SK-N-SH treated with all-trans-retinoic acid at 6 μM for 48 hours (cell line): ENCODE measurements around the gene DDIT4L.

Experiments used
- ATAC-seq: fragments of 200-7000 bp; cut with Tn5 transposase; 3 replicates; pipeline ENCODE4 v1.9.1; 2020; ENCODE audit warnings: mild to moderate bottlenecking, moderate library complexity
- BACH2 ChIP-seq: fragments of 250-450 bp; sonication (Bioruptor Pico); IDR thresholded peaks from 2 replicates; pipeline ENCODE4 v1.9.0; 2021; ENCODE audit warnings: mild to moderate bottlenecking, borderline replicate concordance
- CREB5 ChIP-seq: fragments of 250-450 bp; sonication (Bioruptor Pico); IDR thresholded peaks from 2 replicates; pipeline ENCODE4 v1.5.1; 2020; ENCODE audit warnings: low read depth, mild to moderate bottlenecking, moderate library complexity
- CSDC2 ChIP-seq: fragments of 250-450 bp; sonication (Bioruptor Pico); IDR thresholded peaks from 2 replicates; pipeline ENCODE4 v1.5.0; 2020; ENCODE audit warnings: mild to moderate bottlenecking, moderate library complexity
- CSRNP3 ChIP-seq: fragments of 250-450 bp; sonication (Bioruptor Pico); IDR thresholded peaks from 2 replicates; pipeline ENCODE4 v1.5.1; 2021; ENCODE audit warnings: mild to moderate bottlenecking, moderate library complexity
- ESRRG ChIP-seq: fragments of 250-450 bp; sonication (Bioruptor Pico); IDR thresholded peaks from 2 replicates; pipeline ENCODE4 v1.6.1; 2021; ENCODE audit warnings: mild to moderate bottlenecking
- GLIS3 ChIP-seq: fragments of 250-450 bp; sonication (Bioruptor Pico); IDR thresholded peaks from 2 replicates; pipeline ENCODE4 v1.5.0; 2020; ENCODE audit warnings: mild to moderate bottlenecking, moderate library complexity
- ISL1 ChIP-seq: fragments of 250-450 bp; sonication (Bioruptor Pico); IDR thresholded peaks from 2 replicates; pipeline ENCODE4 v2.1.2; 2022; ENCODE audit warnings: mild to moderate bottlenecking, moderate library complexity
- OSR1 ChIP-seq: fragments of 250-450 bp; sonication (Bioruptor Pico); IDR thresholded peaks from 2 replicates; pipeline ENCODE4 v1.8.0; 2022; ENCODE audit warnings: moderate library complexity, mild to moderate bottlenecking, inconsistent platforms
- PATZ1 ChIP-seq: fragments of 250-450 bp; sonication (Bioruptor Pico); IDR thresholded peaks from 2 replicates; pipeline ENCODE4 v1.8.0; 2020; ENCODE audit warnings: mild to moderate bottlenecking, moderate library complexity, borderline replicate concordance
- PPARA ChIP-seq: fragments of 250-450 bp; sonication (Bioruptor Pico); IDR thresholded peaks from 2 replicates; pipeline ENCODE4 v1.5.0; 2020; ENCODE audit warnings: mild to moderate bottlenecking, borderline replicate concordance
- RARB ChIP-seq: fragments of 250-450 bp; sonication (Bioruptor Pico); IDR thresholded peaks from 2 replicates; pipeline ENCODE4 v1.8.0; 2021; ENCODE audit warnings: mild to moderate bottlenecking, moderate library complexity
- SNAI2 ChIP-seq: fragments of 250-450 bp; sonication (Bioruptor Pico); IDR thresholded peaks from 2 replicates; pipeline ENCODE4 v1.5.0; 2020; ENCODE audit warnings: mild to moderate bottlenecking, moderate library complexity
- TCF4 ChIP-seq: fragments of 250-450 bp; sonication (Bioruptor Pico); IDR thresholded peaks from 2 replicates; pipeline ENCODE4 v1.8.0; 2021; ENCODE audit warnings: mild to moderate bottlenecking, moderate library complexity, borderline replicate concordance
- TOX ChIP-seq: fragments of 250-450 bp; sonication (Bioruptor Pico); IDR thresholded peaks from 2 replicates; pipeline ENCODE4 v1.8.0; 2021; ENCODE audit warnings: mild to moderate bottlenecking, moderate library complexity, borderline replicate concordance
- ZC3H10 ChIP-seq: fragments of 250-450 bp; sonication (Bioruptor Pico); IDR thresholded peaks from 2 replicates; pipeline ENCODE4 v1.5.1; 2021; ENCODE audit warnings: mild to moderate bottlenecking, moderate library complexity
- ZFP3 ChIP-seq: fragments of 250-450 bp; sonication (Bioruptor Pico); IDR thresholded peaks from 2 replicates; pipeline ENCODE4 v1.5.0; 2020; ENCODE audit warnings: mild to moderate bottlenecking, moderate library complexity
- ZFP30 ChIP-seq: fragments of 450-650 bp; formaldehyde crosslinking; IDR thresholded peaks from 2 replicates; pipeline ENCODE4 v1.5.0; 2022; ENCODE audit warnings: mild to moderate bottlenecking, moderate library complexity
- ZNF70 ChIP-seq: fragments of 450-650 bp; formaldehyde crosslinking; IDR thresholded peaks from 2 replicates; pipeline ENCODE4 v1.5.0; 2020; ENCODE audit warnings: mild to moderate bottlenecking, moderate library complexity
- ZNF8 ChIP-seq: fragments of 450-650 bp; formaldehyde crosslinking; IDR thresholded peaks from 2 replicates; pipeline ENCODE4 v1.5.0; 2020; ENCODE audit warnings: mild to moderate bottlenecking, moderate library complexity
- TF ChIP-seq, protein P1 (sequence below): fragments of 250-450 bp; sonication (Bioruptor Pico); IDR thresholded peaks from 2 replicates; pipeline ENCODE4 v1.8.0; 2021; ENCODE audit warnings: low read depth, mild to moderate bottlenecking, moderate library complexity, borderline replicate concordance

DDIT4L gene

DNA sequence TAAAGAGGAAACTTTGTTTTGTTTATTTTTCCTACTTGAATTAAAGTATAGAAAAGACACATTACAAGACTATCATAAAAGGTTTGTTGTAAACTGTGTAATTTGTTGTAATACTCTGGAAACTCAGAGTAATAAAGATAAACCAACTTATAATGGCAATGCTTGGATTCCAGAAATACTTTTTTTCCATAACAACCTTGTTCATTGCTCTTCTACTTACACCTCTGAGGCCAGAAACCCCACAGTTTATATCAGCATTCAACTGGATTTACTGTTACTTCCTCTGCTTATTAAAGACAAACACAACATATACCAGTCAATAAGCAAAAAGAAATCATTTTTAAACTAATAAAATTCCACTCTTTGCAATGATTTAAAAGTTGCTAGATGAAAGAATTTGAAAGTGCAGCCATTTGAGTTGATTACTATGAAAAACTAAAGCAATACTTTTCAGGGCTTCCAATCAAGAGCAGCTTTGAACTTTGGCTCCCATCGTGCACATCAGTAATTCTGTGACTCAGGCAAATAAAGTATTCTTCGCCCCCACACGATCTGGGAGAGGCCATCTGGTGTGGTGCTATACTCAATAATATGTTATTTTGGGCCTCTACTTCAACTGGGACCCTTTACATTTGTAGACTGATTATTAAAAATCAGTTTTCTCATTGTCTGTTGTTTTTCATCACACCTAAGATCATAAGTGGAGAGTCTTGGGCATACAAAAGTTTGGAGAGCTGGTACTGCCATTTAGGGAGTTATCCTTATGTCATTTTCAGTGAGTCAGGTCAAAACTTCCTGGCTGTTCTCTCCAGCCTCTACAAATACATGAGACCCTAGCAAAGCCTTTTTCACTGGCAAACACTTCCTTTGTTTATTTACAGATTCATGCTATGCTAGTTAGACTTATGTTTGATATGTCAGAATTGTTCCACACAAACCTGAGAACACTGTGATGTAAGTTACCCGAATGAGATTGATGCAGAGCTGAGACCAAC is 20.5 kb downstream of the DDIT4L start (continued):
- TF ChIP-seq, protein P1, sequence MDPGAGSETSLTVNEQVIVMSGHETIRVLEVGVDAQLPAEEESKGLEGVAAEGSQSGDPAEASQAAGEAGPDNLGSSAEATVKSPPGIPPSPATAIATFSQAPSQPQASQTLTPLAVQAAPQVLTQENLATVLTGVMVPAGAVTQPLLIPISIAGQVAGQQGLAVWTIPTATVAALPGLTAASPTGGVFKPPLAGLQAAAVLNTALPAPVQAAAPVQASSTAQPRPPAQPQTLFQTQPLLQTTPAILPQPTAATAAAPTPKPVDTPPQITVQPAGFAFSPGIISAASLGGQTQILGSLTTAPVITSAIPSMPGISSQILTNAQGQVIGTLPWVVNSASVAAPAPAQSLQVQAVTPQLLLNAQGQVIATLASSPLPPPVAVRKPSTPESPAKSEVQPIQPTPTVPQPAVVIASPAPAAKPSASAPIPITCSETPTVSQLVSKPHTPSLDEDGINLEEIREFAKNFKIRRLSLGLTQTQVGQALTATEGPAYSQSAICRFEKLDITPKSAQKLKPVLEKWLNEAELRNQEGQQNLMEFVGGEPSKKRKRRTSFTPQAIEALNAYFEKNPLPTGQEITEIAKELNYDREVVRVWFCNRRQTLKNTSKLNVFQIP, result no peak
- no peak for TF ChIP-seq BACH2 (CRISPR knock-in tag)
- TF ChIP-seq ZNF70 (CRISPR knock-in tag), result no peak
- no peak for TF ChIP-seq ZFP30
- no peak for TF ChIP-seq PPARA
- TF ChIP-seq RARB (CRISPR knock-in tag), result no peak
- TF ChIP-seq ISL1 (CRISPR knock-in tag), result no peak
- TF ChIP-seq CREB5 (CRISPR knock-in tag), result no peak

DNA sequence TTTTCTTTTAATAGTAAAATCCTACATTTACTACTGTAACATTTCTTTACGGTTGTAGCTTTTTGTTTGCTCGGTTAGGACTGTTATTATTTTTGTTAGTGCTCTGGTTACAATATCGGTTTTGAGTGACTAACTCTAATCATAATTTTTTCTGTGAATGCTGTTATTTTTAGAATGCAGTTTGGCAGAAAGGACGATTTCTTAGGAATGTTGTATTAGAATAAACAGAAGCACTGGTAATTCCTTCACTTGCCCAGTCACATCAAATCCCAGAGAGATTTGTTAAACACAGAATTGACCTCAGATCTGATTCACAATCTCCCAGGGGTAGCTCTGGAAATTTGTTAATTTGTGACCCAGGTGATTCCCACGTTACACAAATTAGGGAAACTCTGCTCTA is 21.7 kb downstream of the DDIT4L start:
- ATAC-seq, result peak; percentile 62
- no peak for TF ChIP-seq ZC3H10 (CRISPR knock-in tag)
- TF ChIP-seq PATZ1 (CRISPR knock-in tag), result no peak
- no peak for TF ChIP-seq CSDC2 (CRISPR knock-in tag)
- no peak for TF ChIP-seq GLIS3 (CRISPR knock-in tag)
- no peak for TF ChIP-seq CSRNP3

DNA sequence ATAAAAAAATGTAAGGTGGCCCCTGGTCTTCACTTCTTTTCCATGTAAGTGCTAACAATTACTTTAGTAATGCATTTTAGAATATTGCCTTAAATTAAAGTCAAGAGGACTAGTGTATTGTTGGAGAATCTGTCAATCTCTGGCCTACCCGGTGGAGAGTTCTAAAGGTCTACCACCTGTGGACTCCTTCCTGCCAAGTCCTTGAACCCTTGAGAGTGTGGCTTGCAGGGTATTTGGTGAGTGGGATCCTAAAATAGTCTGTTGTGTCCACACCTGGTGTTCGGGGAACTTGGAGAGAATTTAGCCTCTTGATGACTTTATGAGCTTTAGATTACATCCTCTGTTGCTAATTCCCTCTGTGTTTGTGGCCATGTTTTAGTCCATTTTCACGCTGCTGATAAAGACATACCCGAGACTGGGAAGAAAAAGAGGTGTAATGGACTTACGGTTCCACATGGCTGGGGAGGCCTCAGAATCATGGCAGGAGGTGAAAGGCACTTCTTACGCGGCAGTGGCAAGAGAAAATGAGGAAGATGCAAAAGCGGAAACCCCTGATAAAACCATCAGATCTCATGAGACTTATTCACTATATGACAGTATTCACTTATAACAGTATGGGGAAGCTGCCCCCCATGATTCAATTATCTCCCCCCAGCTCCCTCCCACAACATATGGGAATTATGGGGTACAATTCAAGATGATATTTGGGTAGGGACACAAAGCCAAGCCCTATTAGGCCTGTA is 23.8 kb downstream of the DDIT4L start:
- no peak for ATAC-seq
- TF ChIP-seq SNAI2 (CRISPR knock-in tag) (no peak), CSDC2 (CRISPR knock-in tag) (no peak), ZNF70 (CRISPR knock-in tag) (no peak), TOX (no peak), BACH2 (CRISPR knock-in tag) (no peak), OSR1 (CRISPR knock-in tag) (no peak), ZC3H10 (CRISPR knock-in tag) (no peak), ESRRG (CRISPR knock-in tag) (no peak), CREB5 (CRISPR knock-in tag) (no peak), ZNF8 (CRISPR knock-in tag) (no peak), CSRNP3 (no peak), TCF4 (CRISPR knock-in tag) (no peak), RARB (CRISPR knock-in tag) (no peak), ZFP3 (CRISPR knock-in tag) (no peak), ZFP30 (no peak)
- TF ChIP-seq, protein P1, result no peak
